Measurements from ENCODE around the gene SLC1A1.

GRCh38 chr9:4497855-4498254 lies 7.6 kb downstream of the SLC1A1 start:
- TF ChIP-seq CTCF (conservative IDR thresholded peaks at IDR 0.05; ENCODE audit: low read depth, low read length) (no peak), EZH2 (IDR thresholded peaks at IDR 0.05; ENCODE audit: low read length, unreplicated experiment) (no peak), EZH2phosphoT487 (IDR thresholded peaks at IDR 0.05; ENCODE audit: borderline replicate concordance, low read length) (no peak)
